ENCODE data around the gene CROCC. TPM values are rescaled to one million over a fixed set of nuclear protein-coding genes. Genes with fewer than 3 reads are reported as not detected.

The CROCC gene, protein sequence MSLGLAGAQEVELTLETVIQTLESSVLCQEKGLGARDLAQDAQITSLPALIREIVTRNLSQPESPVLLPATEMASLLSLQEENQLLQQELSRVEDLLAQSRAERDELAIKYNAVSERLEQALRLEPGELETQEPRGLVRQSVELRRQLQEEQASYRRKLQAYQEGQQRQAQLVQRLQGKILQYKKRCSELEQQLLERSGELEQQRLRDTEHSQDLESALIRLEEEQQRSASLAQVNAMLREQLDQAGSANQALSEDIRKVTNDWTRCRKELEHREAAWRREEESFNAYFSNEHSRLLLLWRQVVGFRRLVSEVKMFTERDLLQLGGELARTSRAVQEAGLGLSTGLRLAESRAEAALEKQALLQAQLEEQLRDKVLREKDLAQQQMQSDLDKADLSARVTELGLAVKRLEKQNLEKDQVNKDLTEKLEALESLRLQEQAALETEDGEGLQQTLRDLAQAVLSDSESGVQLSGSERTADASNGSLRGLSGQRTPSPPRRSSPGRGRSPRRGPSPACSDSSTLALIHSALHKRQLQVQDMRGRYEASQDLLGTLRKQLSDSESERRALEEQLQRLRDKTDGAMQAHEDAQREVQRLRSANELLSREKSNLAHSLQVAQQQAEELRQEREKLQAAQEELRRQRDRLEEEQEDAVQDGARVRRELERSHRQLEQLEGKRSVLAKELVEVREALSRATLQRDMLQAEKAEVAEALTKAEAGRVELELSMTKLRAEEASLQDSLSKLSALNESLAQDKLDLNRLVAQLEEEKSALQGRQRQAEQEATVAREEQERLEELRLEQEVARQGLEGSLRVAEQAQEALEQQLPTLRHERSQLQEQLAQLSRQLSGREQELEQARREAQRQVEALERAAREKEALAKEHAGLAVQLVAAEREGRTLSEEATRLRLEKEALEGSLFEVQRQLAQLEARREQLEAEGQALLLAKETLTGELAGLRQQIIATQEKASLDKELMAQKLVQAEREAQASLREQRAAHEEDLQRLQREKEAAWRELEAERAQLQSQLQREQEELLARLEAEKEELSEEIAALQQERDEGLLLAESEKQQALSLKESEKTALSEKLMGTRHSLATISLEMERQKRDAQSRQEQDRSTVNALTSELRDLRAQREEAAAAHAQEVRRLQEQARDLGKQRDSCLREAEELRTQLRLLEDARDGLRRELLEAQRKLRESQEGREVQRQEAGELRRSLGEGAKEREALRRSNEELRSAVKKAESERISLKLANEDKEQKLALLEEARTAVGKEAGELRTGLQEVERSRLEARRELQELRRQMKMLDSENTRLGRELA (N-terminal part only)
- total RNA-seq, result 10 to 100 TPM; 27.4 to 32.1 TPM

GRCh38 chr1:16921391-16922185, at the start of gene CROCC:
TSS of gene CROCC (plus strand) at chr1:16921931. CDS start at chr1:16922019, 88 bp downstream.

DNA sequence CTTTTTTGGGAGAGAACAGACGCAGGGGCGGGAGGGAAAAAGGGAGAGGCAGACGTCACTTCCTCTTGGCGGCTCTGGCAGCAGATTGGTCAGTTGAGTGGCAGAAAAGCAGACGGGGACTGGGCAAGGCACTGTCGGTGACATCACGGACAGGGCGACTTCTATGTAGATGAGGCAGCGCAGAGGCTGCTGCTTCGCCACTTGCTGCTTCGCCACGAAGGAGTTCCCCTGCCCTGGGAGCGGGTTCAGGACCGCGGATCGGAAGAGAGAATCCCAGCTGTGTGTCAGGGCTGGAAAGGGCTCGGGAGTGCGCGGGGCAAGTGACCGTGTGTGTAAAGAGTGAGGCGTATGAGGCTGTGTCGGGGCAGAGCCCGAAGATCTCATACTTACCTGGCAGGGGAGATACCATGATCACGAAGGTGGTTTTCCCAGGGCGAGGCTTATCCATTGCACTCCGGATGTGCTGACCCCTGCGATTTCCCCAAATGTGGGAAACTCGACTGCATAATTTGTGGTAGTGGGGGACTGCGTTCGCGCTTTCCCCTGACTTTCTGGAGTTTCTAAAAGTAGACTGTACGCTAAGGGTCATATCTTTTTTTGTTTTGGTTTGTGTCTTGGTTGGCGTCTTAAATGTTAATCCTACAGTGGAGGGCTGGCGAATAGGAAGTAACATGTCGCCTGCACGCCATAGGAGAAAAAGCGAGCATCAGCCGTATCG, 26.0 kb upstream of the CROCC start, which contains the start of gene RNU1-2:
Gene RNU1-2 (plus strand): TSS at position 383 of the 718 bp plus-strand sequence.

DNA sequence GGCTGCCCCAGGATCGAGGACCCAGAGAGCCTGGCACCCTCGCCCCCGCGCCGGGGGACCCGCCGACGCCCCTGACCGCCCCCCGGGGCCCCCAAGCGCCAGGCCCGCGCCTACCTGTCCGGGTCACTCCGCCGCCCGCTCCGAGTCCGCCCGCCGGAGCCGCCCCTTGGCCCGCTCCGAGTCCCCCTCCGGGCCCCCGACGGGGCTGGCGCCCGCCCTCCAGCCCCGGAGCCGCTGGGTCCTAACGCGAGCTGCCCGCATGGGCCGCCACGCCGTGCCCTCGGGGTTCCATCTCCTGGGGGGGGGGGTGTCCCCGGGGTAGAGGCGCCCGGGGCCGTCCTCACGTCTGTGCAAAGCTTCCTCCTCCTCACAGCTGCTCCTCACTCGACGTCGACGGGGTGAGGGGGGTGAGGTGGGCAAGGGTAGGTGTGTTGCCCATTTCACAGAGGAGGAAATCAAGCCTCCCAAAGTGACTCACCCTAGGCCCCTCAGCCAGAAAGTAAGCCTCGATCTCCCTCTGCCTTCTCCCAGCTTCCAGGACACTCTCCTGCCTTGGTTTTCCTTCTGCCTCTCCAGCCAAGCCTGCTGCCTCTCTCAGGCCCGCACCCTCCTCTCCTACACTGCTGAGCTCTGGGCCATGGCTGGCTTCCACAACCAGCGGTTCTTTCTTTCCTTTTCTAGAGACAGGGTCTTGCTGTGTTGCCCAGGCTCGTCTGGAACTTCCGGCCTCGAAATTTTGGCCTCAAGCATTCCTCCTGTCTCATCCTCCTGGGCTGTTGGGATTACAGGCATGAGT, 58.9 kb downstream of the CROCC start, which contains the start of gene MFAP2:
Gene MFAP2 (minus strand): TSS at position 148 of the 796 bp plus-strand sequence. CDS start 2,347 bp downstream, outside the sequence.

GRCh38 chr1:17011439-17012307, 89.9 kb downstream of the CROCC start, which contains the start of gene ATP13A2:
TSS of gene ATP13A2 (minus strand) at chr1:17011928. CDS start at chr1:17011738, 190 bp downstream.

Other genes starting within 250 kb of the CROCC start
- 1,000 to 10,000 TPM; 1,658 to 2,872 TPM for gene RNU1-4, start 181.4 kb upstream of the CROCC start, total RNA-seq
- 1,000 to 10,000 TPM; 1,658 to 2,872 TPM for gene RNU1-2, start 26.0 kb upstream of the CROCC start, total RNA-seq
- not detected for gene MFAP2, start 58.7 kb downstream of the CROCC start, total RNA-seq
- gene ATP13A2, start 90.0 kb downstream of the CROCC start, total RNA-seq, result 10 to 100 TPM; 58.0 to 58.3 TPM
- gene SDHB, start 132.1 kb downstream of the CROCC start, total RNA-seq, result 10 to 100 TPM; 65.2 to 67.0 TPM
- gene PADI2, start 197.5 kb downstream of the CROCC start, total RNA-seq, result not detected